ENCODE data around the gene IFT43.

The IFT43 gene

DNA sequence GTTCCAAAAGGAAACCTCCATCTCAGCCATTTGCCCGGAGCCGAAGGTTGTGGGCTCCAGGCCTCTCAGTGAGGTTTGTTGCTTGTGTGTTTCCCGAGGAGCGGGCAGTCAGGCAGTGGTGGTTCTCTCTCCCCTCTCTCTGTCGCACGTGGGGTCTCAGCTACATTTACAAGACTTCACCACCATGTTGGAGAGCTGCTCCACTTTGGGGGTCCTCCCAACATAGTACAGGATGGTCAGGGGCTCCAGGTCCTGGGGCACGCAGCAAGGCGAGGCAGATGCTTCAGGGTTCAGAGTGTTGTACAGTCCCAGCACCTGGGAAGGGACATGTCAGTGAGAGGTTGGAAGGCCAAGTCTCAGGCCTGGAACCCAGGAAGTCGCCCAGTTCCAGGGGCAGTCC is 26.5 kb upstream of the IFT43 start:
- no peaks in the 10 kb centered on the region for H3K36me3 ChIP-seq (replicated peaks; ENCODE audit: insufficient read depth, low read length)
- H3F3A ChIP-seq (ENCODE audit: insufficient read depth, low read length) = no peaks in the 10 kb centered on the region
- no peaks in the 10 kb centered on the region for H3K9me2 ChIP-seq (replicated peaks; ENCODE audit: insufficient read depth, low read length)
- H4K20me1 ChIP-seq (ENCODE audit: insufficient read depth, low read length) = no peaks in the 10 kb centered on the region
- H3K27me3 ChIP-seq (replicated peaks; ENCODE audit: insufficient read depth, low read length) = no peaks in the 10 kb centered on the region
- H3K79me2 ChIP-seq (ENCODE audit: low read length) = no peaks in the 10 kb centered on the region
- TF ChIP-seq EZH2 (optimal IDR thresholded peaks at IDR 0.05; ENCODE audit: low read depth, low read length) = no peak
- TF ChIP-seq, protein P1, sequence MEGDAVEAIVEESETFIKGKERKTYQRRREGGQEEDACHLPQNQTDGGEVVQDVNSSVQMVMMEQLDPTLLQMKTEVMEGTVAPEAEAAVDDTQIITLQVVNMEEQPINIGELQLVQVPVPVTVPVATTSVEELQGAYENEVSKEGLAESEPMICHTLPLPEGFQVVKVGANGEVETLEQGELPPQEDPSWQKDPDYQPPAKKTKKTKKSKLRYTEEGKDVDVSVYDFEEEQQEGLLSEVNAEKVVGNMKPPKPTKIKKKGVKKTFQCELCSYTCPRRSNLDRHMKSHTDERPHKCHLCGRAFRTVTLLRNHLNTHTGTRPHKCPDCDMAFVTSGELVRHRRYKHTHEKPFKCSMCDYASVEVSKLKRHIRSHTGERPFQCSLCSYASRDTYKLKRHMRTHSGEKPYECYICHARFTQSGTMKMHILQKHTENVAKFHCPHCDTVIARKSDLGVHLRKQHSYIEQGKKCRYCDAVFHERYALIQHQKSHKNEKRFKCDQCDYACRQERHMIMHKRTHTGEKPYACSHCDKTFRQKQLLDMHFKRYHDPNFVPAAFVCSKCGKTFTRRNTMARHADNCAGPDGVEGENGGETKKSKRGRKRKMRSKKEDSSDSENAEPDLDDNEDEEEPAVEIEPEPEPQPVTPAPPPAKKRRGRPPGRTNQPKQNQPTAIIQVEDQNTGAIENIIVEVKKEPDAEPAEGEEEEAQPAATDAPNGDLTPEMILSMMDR (IDR thresholded peaks at IDR 0.05; ENCODE audit: low read length) = no peak
- TF ChIP-seq EZH2phosphoT487 (IDR thresholded peaks at IDR 0.05; ENCODE audit: low read length) = no peak
- no peaks in the 10 kb centered on the region for H3K4me1 ChIP-seq (ENCODE audit: low read length)
- H2AFZ ChIP-seq (ENCODE audit: low read length) = no peak overlapping the region
- no peaks in the 10 kb centered on the region for H3K9me3 ChIP-seq (replicated peaks; ENCODE audit: insufficient read depth, low read length)
- no peak overlapping the region for H3K9ac ChIP-seq (ENCODE audit: low read length)
- H3K4me2 ChIP-seq (ENCODE audit: low read depth, low read length) = no peak overlapping the region
- H3K4me3 ChIP-seq (ENCODE audit: low read length) = no peak overlapping the region
- no peak for DNase-seq
- no peak overlapping the region for H3K27ac ChIP-seq (ENCODE audit: low read length)

DNA sequence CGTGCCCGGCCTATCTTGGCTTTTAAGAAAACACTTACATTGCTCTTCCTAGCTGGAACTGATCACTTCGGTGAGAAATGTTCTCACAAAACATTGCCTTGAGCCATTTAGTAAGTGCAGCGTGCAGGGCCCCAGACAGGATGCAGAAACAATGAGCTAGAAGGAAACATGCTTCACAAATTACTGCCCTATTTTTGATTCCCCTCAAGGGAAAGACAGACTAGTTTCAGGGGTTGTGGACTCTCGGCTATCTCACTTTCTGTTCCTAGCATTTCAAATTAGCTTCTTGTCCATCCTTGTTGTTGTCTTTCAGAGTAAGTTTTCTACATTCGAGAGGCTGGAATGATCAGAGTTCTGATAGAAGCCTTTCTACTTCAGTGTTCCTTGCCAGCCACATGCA is 25.3 kb upstream of the IFT43 start:
- Histone ChIP-seq H3K36me3 (replicated peaks; ENCODE audit: insufficient read depth, low read length) (no peaks in the 10 kb centered on the region), H3K9me3 (replicated peaks; ENCODE audit: insufficient read depth, low read length) (no peaks in the 10 kb centered on the region), H4K20me1 (ENCODE audit: insufficient read depth, low read length) (no peaks in the 10 kb centered on the region), H3K9me2 (replicated peaks; ENCODE audit: insufficient read depth, low read length) (no peaks in the 10 kb centered on the region), H3K27me3 (replicated peaks; ENCODE audit: insufficient read depth, low read length) (no peaks in the 10 kb centered on the region), H3K27ac (ENCODE audit: low read length) (no peak overlapping the region), H3K4me3 (ENCODE audit: low read length) (no peak overlapping the region), H3K4me1 (ENCODE audit: low read length) (no peaks in the 10 kb centered on the region), H3F3A (ENCODE audit: insufficient read depth, low read length) (no peaks in the 10 kb centered on the region), H3K9ac (ENCODE audit: low read length) (no peak overlapping the region), H3K4me2 (ENCODE audit: low read depth, low read length) (no peak overlapping the region), H2AFZ (ENCODE audit: low read length) (no peak overlapping the region), H3K79me2 (ENCODE audit: low read length) (no peaks in the 10 kb centered on the region)
- TF ChIP-seq, protein P1 (IDR thresholded peaks at IDR 0.05; ENCODE audit: low read length) = no peak
- no peak for TF ChIP-seq EZH2phosphoT487 (IDR thresholded peaks at IDR 0.05; ENCODE audit: low read length)
- no peak for TF ChIP-seq EZH2 (optimal IDR thresholded peaks at IDR 0.05; ENCODE audit: low read depth, low read length)
- no peak for DNase-seq

DNA sequence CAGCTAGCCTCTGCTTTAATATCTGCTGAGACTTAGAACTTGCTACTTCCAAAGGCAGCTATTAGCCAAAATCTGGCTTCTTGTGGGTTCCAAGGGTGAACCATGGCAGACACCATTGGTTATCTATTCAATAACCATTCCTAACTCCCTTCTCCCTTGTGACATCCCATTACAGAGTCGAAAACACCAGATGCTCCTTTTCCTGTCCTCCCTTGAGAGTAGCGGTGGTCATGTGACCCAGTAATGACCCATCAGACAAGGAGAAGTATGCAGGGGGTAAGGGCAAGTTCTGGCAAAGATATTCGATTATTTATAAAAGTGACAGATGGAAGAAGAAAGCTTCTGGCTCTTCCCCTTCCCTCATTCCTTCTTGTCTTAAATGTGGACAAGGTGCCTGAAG is 23.9 kb upstream of the IFT43 start:
- H3K27ac ChIP-seq (ENCODE audit: low read length) = no peak overlapping the region
- H3K9ac ChIP-seq (ENCODE audit: low read length) = no peak overlapping the region
- no peaks in the 10 kb centered on the region for H3K9me3 ChIP-seq (replicated peaks; ENCODE audit: insufficient read depth, low read length)
- no peaks in the 10 kb centered on the region for H3K4me1 ChIP-seq (ENCODE audit: low read length)
- H2AFZ ChIP-seq (ENCODE audit: low read length) = no peak overlapping the region
- TF ChIP-seq, protein P1 (IDR thresholded peaks at IDR 0.05; ENCODE audit: low read length) = no peak
- TF ChIP-seq EZH2 (optimal IDR thresholded peaks at IDR 0.05; ENCODE audit: low read depth, low read length) (no peak), EZH2phosphoT487 (IDR thresholded peaks at IDR 0.05; ENCODE audit: low read length) (no peak)
- no peaks in the 10 kb centered on the region for H3K36me3 ChIP-seq (replicated peaks; ENCODE audit: insufficient read depth, low read length)
- H4K20me1 ChIP-seq (ENCODE audit: insufficient read depth, low read length) = no peaks in the 10 kb centered on the region
- H3K4me3 ChIP-seq (ENCODE audit: low read length) = no peak overlapping the region
- H3K9me2 ChIP-seq (replicated peaks; ENCODE audit: insufficient read depth, low read length) = no peaks in the 10 kb centered on the region
- DNase-seq = no peak
- H3K79me2 ChIP-seq (ENCODE audit: low read length) = no peaks in the 10 kb centered on the region
- H3F3A ChIP-seq (ENCODE audit: insufficient read depth, low read length) = no peaks in the 10 kb centered on the region
- H3K27me3 ChIP-seq (replicated peaks; ENCODE audit: insufficient read depth, low read length) = no peaks in the 10 kb centered on the region
- H3K4me2 ChIP-seq (ENCODE audit: low read depth, low read length) = no peak overlapping the region

Measured in MM.1S (cell line).